Rectal smooth muscle tissue (tissue), 1 donor: ENCODE results near the gene RAB3GAP2.

Source experiments
- H3K27ac ChIP-seq: one replicate; pipeline ENCODE4 v1.7.0; 2013; ENCODE audit warnings: low read depth, low read length, inconsistent platforms
- H3K27me3 ChIP-seq: one replicate; pipeline ENCODE4 v1.7.0; 2013; ENCODE audit warnings: low read length; ENCODE audit not compliant: control insufficient read depth, insufficient read depth
- H3K36me3 ChIP-seq: one replicate; pipeline ENCODE4 v1.7.0; 2013; ENCODE audit warnings: low read length; ENCODE audit not compliant: control insufficient read depth, insufficient read depth
- H3K4me1 ChIP-seq: one replicate; pipeline ENCODE4 v1.7.0; 2013; ENCODE audit warnings: low read length; ENCODE audit not compliant: control insufficient read depth, insufficient read depth
- H3K4me3 ChIP-seq: one replicate; pipeline ENCODE4 v1.7.0; 2013; ENCODE audit warnings: low read length
- H3K9ac ChIP-seq: one replicate; pipeline ENCODE4 v1.7.0; 2013; ENCODE audit warnings: low read length

RAB3GAP2 gene

DNA sequence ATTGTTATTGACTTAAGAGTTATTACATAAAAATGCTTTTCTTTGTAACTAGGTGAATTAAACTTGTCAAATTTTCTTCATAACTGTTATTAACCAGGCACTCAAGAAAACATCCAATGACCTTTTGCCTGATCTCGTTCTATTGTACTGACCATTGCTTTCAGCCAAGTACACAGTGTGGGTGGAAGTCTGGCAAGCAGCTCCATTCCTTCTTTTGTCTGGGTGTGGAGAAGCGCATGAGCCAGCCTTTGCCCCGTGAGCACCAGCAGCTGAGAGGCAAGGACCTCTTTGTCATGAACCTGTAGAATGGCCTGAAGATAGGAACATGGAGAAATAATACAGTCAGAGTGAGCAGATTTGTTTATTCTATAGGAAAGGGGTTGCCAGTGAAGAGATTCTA lies 120.8 kb downstream of the RAB3GAP2 start:
- peaks cover 11% of the 10 kb centered on the region for H3K36me3 ChIP-seq
- H3K27ac ChIP-seq: no peak overlapping the region
- H3K4me1 ChIP-seq: peaks cover 3% of the 10 kb centered on the region
- no peaks in the 10 kb centered on the region for H3K27me3 ChIP-seq
- no peak overlapping the region for H3K4me3 ChIP-seq
- H3K9ac ChIP-seq: no peak overlapping the region

DNA sequence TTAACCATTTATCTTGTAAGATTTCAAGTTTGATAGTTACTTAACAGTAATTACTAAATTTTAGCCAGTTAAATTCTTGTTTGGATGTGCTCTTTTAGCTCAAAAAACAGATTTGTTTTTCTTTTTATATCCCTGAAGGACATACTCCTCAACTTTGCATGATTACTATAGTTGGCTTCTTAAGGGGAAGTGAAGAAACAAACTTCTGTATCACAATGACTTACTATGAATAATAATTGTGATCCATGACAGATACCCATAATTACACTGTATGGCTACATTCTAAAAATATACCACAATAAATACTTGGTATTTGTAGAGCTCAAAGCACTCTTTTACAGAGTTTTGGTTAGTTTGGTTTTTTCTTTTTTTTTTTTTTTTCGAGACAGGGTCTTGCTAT lies 122.5 kb downstream of the RAB3GAP2 start:
- peaks cover 3% of the 10 kb centered on the region for H3K4me1 ChIP-seq
- no peaks in the 10 kb centered on the region for H3K27me3 ChIP-seq
- H3K27ac ChIP-seq: no peak overlapping the region
- no peak overlapping the region for H3K4me3 ChIP-seq
- peaks cover 9% of the 10 kb centered on the region for H3K36me3 ChIP-seq
- no peak overlapping the region for H3K9ac ChIP-seq

DNA sequence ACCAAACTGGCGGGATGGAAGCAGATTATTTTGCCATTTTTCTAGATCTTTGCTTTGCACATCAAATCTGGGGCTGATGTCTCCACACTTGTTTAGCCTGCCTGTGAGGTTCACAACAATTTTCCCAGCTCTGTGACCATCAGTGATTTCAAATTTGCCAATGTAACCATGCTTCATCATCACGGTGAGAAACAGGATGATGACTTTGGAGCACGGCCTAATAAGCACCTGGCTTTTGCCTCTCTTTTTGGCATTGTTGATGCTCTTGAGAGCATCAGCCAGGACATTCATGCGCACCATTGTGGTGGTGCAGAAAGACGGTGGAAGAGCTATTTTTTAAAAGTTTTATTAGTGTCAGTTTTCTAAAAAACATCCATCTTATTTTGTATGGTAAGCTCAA lies 128.2 kb downstream of the RAB3GAP2 start:
- H3K4me3 ChIP-seq: no peak overlapping the region
- H3K9ac ChIP-seq: no peak overlapping the region
- H3K27me3 ChIP-seq: no peaks in the 10 kb centered on the region
- H3K27ac ChIP-seq: no peak overlapping the region
- H3K4me1 ChIP-seq: no peaks in the 10 kb centered on the region
- peaks cover 20% of the 10 kb centered on the region for H3K36me3 ChIP-seq

DNA sequence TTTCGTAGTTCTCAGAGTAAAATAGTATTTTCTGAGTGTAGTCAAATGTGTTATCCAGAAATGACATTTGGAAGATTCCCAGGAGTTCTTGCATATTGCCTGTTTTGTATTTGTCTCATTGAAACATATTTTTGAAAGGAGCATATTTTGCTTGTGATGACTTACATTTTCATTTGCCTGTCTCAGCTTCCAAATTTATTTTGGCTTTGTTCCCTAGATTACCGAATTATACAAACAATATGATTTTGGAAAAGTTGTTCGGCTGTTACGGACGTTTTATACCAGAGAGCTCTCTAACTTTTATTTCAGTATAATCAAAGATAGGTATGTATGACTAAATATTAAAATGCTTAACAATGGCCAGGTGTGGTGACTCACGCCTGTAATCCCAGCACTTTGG lies 132.3 kb downstream of the RAB3GAP2 start:
- H3K9ac ChIP-seq: no peak overlapping the region
- H3K4me1 ChIP-seq: no peaks in the 10 kb centered on the region
- no peak overlapping the region for H3K4me3 ChIP-seq
- H3K36me3 ChIP-seq: peaks cover 21% of the 10 kb centered on the region
- no peaks in the 10 kb centered on the region for H3K27me3 ChIP-seq
- peak overlapping the region; percentile 14 for H3K27ac ChIP-seq

DNA sequence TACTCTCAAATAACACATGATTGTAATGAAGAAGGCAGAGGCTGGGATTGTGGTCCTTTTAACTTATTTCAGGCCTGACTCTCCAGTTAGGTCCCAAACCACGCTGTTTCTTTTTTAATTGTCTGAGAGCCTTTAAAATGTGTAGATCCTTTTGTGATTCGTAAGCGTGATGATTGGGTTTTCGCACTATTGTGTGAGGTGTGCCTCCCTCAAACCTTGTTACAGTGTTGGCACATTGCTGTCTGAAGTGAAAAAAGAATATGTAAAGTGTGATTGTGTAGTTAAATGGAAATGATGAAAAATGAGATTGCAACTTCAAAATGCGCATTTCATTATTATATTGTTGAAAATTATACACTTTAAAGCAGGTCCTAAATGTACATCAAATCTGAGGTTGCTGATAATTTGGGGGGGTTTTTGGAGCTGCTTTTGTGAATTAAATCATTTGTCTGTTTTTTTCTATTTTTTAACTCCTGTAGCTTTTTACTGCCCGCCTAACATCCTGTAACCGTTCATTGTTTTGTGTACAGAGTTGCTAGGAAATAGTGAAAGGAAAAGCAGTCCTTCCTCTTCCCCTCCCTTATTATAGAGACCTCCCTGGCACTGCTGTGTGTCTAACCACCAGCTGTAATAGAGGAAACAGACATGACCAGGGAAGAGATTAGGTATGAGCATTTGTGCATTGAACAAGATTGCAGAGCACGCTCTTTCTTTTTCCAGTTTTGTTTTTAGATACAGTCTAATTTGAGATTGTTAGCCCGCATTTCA lies 135.1 kb downstream of the RAB3GAP2 start:
- Histone ChIP-seq H3K27ac (no peak overlapping the region), H3K27me3 (no peaks in the 10 kb centered on the region), H3K4me3 (no peak overlapping the region), H3K4me1 (no peaks in the 10 kb centered on the region), H3K36me3 (peaks cover 28% of the 10 kb centered on the region), H3K9ac (no peak overlapping the region)

DNA sequence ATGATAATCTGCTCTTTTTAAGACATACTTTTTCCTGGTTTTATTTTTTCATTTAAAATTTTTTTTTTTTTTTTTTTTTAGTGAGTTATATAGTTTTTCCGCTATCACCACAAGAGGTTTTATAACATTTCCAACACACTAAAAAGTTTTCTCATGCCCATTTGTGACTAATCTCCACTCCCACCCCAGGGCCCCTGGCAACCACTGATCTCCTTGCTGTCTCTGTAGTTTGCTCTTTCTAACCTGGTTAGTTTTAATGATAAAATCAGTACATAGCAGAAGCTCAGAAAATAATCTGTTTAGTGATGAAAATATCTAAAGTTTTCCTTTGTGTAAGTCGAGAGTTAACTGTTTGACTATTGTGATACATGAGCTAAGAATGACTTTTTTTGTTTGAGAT lies 136.5 kb downstream of the RAB3GAP2 start:
- no peak overlapping the region for H3K4me3 ChIP-seq
- H3K27me3 ChIP-seq: no peaks in the 10 kb centered on the region
- H3K9ac ChIP-seq: no peak overlapping the region
- no peaks in the 10 kb centered on the region for H3K4me1 ChIP-seq
- peaks cover 19% of the 10 kb centered on the region for H3K36me3 ChIP-seq
- H3K27ac ChIP-seq: no peak overlapping the region

DNA sequence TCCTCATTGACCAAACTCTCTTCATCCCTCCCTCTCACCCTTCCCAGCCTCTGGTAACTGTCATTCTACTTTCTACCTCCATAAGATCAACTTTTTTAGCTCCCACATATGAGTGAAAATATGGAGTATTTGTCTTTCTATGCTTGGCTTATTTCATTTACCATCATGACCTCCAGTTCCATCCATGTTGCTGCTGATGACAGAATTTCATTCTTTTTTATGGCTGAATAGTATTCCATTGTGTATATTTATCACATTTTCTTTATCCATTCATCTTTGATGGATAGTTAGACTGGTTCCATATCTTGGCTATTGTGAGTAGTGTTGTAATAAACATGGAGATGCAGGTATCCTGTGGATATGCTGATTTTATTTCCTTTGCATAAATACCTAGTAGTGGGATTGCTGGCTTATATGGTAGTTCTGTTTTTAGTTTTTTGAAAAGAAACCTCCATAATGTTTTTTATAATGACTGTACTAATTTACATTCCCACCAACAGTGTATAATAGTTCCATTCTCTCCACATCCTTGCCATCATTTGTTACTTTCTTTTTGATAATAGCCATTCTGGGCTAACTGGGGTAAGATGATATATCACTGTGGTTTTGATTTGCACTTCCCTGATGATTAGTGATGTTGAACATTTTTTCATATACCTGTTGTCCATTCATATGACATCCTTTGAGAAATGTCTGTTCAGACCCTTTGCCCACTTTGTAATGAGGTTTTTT lies 142.6 kb downstream of the RAB3GAP2 start:
- Histone ChIP-seq H3K4me3 (no peak overlapping the region), H3K4me1 (no peaks in the 10 kb centered on the region), H3K27ac (no peak overlapping the region), H3K36me3 (peaks cover 19% of the 10 kb centered on the region), H3K9ac (no peak overlapping the region), H3K27me3 (no peaks in the 10 kb centered on the region)

DNA sequence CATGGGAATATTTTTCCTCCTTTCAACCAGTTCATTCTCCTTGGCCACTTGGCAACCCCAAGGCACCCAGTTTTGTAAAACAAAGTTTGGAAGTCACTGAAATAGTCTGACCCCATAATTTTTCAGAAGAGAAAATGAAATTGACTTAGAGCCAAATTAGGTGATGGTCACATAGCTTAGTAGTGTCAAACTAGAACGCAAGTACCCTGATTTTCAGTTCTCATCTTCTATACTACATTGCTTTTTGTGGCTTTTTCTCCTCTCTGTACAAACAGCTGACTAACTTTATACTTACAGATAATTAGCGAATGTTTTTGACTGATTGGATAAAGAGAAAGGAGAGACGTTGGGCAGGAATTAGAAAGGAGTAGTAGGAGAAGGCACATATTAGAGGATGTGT lies 145.2 kb downstream of the RAB3GAP2 start:
- Histone ChIP-seq H3K27ac (no peak overlapping the region), H3K27me3 (no peaks in the 10 kb centered on the region)

DNA sequence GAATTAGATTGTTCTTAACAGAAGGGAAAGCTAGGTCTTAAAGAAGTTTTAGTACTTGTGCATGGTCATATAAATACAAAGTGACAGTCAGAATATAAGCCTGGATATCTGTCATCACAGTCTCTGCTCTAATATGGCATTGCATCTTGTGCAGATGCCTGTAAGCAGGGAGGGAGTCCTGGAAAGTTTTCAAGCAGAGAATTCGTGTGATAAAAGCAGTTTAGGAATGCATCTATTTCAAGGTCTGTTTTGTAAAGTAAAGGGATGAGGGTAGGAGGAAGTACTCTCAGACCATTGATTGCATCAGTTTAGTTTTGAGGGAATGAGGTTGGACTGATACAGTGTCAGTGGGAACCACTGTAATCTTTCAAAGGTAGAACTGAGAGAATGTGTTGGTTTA lies 147.7 kb downstream of the RAB3GAP2 start:
- no peak overlapping the region for H3K4me3 ChIP-seq
- peaks cover 3% of the 10 kb centered on the region for H3K4me1 ChIP-seq
- no peak overlapping the region for H3K27ac ChIP-seq
- no peaks in the 10 kb centered on the region for H3K27me3 ChIP-seq
- H3K36me3 ChIP-seq: peaks cover 13% of the 10 kb centered on the region
- no peak overlapping the region for H3K9ac ChIP-seq

More for the DNA sequence above, 145.2 kb downstream of the RAB3GAP2 start:
- no peak overlapping the region for H3K4me3 ChIP-seq
- peaks cover 16% of the 10 kb centered on the region for H3K36me3 ChIP-seq
- H3K4me1 ChIP-seq: peaks cover 3% of the 10 kb centered on the region
- H3K9ac ChIP-seq: no peak overlapping the region

DNA sequence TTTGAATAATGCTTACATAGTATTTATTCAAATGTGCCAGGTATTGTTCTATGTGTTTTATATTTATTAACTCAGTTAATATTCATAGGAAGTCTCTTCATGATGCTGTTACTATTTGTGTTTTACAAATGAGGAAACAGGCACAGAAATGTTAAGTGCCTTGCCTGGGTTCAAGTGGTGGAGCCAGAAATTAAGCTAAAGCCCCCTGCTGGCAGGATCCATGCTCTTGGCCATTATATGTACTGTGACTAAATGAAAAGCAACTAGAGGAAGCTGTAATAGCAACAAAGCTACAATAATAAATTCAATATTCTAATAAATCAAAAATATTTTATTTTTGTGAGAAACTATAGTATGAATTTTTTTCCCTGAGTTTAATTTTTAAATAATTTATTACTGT lies 148.4 kb downstream of the RAB3GAP2 start:
- Histone ChIP-seq H3K27me3 (no peaks in the 10 kb centered on the region), H3K4me3 (no peak overlapping the region), H3K9ac (no peak overlapping the region), H3K36me3 (peaks cover 10% of the 10 kb centered on the region), H3K27ac (no peak overlapping the region), H3K4me1 (peaks cover 3% of the 10 kb centered on the region)

DNA sequence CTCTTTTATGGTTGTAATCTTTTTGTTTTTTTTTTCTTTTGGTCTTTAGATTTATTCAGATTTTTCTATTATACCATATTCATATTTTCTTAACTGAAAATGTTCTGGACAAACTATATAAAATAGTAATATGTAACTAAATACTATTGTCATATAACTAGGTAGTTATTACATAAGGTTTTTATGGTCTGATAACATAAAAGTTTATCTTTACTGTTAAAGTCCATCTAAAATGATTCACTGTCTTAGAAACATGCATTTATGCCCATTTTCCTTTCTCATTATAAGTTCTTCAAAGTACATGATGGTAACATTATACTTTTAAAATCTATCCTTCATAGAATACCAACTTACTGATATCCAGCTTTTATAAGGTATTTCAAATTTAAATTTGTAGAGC lies 149.2 kb downstream of the RAB3GAP2 start:
- Histone ChIP-seq H3K27ac (no peak overlapping the region), H3K9ac (no peak overlapping the region), H3K36me3 (peaks cover 6% of the 10 kb centered on the region), H3K27me3 (no peaks in the 10 kb centered on the region), H3K4me1 (peaks cover 3% of the 10 kb centered on the region), H3K4me3 (no peak overlapping the region)

DNA sequence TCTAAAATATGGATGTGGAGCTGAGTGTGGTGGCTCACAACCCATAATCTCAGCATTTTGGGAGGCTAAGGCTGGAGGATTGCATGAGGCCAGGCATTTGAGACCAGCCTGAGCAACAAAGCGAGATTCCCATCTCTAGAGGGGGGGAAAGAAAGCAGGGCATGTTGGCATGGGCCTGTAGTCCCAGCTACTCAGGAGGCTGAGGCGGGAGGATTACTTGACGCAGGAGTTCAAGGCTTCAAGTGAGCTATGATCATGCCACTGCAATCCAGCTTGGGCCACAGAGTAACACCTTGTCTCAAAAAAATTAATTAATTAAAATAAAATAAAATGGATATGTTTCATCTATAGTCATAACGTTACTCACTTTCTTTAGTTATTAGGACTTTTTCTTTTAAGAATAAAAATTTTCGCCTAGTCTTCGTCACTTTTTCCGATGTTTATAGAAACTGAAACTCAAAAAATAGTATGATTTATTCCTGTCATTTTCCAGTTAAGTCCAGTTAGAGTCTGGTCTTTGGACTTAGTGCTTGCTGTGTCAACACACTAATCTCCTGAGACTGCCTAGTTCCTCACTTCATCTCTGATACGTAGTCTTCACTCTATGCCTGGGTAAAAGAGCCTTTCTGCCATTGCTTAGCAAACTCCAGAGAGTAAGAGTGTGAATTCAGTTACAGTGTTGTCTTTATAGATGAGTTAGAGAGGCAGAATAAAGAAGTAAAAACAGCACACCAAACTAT lies 150.3 kb downstream of the RAB3GAP2 start:
- Histone ChIP-seq H3K4me3 (no peak overlapping the region), H3K4me1 (peaks cover 3% of the 10 kb centered on the region), H3K27ac (no peak overlapping the region), H3K36me3 (no peaks in the 10 kb centered on the region), H3K9ac (no peak overlapping the region), H3K27me3 (no peaks in the 10 kb centered on the region)
